ENCODE results near the gene GTPBP2.
A peak's percentile ranks its signal among the peaks of the same experiment; 100 is the strongest.
"Not testable (repeated sequence)": the region's sequence is repeated elsewhere in the genome, so short reads cannot be mapped to it uniquely, and the experiment has no call there.

Gene GTPBP2

GRCh38 chr6:43623880-43624785 is 4.9 kb downstream of the GTPBP2 start:
- no peak for DNase-seq

- no peak for DNase-seq
Measured at GRCh38 chr6:43622541-43622940, 6.5 kb downstream of the GTPBP2 start.

- DNase-seq = no peak
Measured at GRCh38 chr6:43621836-43622180, 7.3 kb downstream of the GTPBP2 start.

GRCh38 chr6:43621078-43621835 is 7.8 kb downstream of the GTPBP2 start:
- DNase-seq = no peak

GRCh38 chr6:43616725-43617472 is 12.2 kb downstream of the GTPBP2 start:
- DNase-seq = no peak

- no peak for DNase-seq
Measured at GRCh38 chr6:43614396-43614730, 14.7 kb downstream of the GTPBP2 start.

- DNase-seq = no peak
Measured at GRCh38 chr6:43613721-43614395, 15.2 kb downstream of the GTPBP2 start.

- no peak for DNase-seq
Measured at GRCh38 chr6:43610431-43610830, 18.6 kb downstream of the GTPBP2 start.

GRCh38 chr6:43609402-43609801 is 19.7 kb downstream of the GTPBP2 start:
- no peak for DNase-seq

- no peak for DNase-seq
Measured at GRCh38 chr6:43608807-43609206, 20.3 kb downstream of the GTPBP2 start.

- peak; percentile 55 to 82 for DNase-seq
Measured at GRCh38 chr6:43608310-43608763, 20.7 kb downstream of the GTPBP2 start.

- DNase-seq = no peak
Measured at GRCh38 chr6:43606019-43606418, 23.0 kb downstream of the GTPBP2 start.

GRCh38 chr6:43604174-43604573 is 24.9 kb downstream of the GTPBP2 start:
- no peak for DNase-seq

GRCh38 chr6:43600595-43600994 is 28.5 kb downstream of the GTPBP2 start:
- no peak for DNase-seq

GRCh38 chr6:43593938-43594337 is 35.1 kb downstream of the GTPBP2 start:
- DNase-seq = no peak

- DNase-seq = not testable (repeated sequence)
Measured at GRCh38 chr6:43589564-43589963, 39.5 kb downstream of the GTPBP2 start.

- no peak for DNase-seq
Measured at GRCh38 chr6:43588194-43588593, 40.9 kb downstream of the GTPBP2 start.

- no peak for DNase-seq
Measured at GRCh38 chr6:43584892-43585570, 44.0 kb downstream of the GTPBP2 start.

- no peak for DNase-seq
Measured at GRCh38 chr6:43582911-43583310, 46.2 kb downstream of the GTPBP2 start.

- DNase-seq = no peak
Measured at GRCh38 chr6:43579171-43579570, 49.9 kb downstream of the GTPBP2 start.

GRCh38 chr6:43578748-43579147 is 50.3 kb downstream of the GTPBP2 start:
- no peak for DNase-seq

All from NCI-H524 (cell line).